Measurements from ENCODE around the gene PIEZO1. TPM values are rescaled to one million over a fixed set of nuclear protein-coding genes. Genes with fewer than 3 reads are reported as not detected.

PIEZO1 gene
- total and polyA plus RNA-seq, 9 of the 15 experiments (the other 6 are each of a cell fraction or from before 2014, with no cell fraction given), result 3.6 to 432 (median 131) TPM

GRCh38 chr16:88763502-88764053 lies 21.4 kb downstream of the PIEZO1 start (continued):
- TF ChIP-seq, protein P1, sequence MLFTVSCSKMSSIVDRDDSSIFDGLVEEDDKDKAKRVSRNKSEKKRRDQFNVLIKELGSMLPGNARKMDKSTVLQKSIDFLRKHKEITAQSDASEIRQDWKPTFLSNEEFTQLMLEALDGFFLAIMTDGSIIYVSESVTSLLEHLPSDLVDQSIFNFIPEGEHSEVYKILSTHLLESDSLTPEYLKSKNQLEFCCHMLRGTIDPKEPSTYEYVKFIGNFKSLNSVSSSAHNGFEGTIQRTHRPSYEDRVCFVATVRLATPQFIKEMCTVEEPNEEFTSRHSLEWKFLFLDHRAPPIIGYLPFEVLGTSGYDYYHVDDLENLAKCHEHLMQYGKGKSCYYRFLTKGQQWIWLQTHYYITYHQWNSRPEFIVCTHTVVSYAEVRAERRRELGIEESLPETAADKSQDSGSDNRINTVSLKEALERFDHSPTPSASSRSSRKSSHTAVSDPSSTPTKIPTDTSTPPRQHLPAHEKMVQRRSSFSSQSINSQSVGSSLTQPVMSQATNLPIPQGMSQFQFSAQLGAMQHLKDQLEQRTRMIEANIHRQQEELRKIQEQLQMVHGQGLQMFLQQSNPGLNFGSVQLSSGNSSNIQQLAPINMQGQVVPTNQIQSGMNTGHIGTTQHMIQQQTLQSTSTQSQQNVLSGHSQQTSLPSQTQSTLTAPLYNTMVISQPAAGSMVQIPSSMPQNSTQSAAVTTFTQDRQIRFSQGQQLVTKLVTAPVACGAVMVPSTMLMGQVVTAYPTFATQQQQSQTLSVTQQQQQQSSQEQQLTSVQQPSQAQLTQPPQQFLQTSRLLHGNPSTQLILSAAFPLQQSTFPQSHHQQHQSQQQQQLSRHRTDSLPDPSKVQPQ (CRISPR knock-in tag; IDR thresholded peaks at IDR 0.05; ENCODE audit: borderline replicate concordance), result no peak
- TF ChIP-seq, protein P2, sequence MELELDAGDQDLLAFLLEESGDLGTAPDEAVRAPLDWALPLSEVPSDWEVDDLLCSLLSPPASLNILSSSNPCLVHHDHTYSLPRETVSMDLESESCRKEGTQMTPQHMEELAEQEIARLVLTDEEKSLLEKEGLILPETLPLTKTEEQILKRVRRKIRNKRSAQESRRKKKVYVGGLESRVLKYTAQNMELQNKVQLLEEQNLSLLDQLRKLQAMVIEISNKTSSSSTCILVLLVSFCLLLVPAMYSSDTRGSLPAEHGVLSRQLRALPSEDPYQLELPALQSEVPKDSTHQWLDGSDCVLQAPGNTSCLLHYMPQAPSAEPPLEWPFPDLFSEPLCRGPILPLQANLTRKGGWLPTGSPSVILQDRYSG (tag; conservative IDR thresholded peaks at IDR 0.05; ENCODE audit: low read depth), result no peak
- TF ChIP-seq ZNF224 (CRISPR knock-in tag; IDR thresholded peaks at IDR 0.05), result no peak
- TF ChIP-seq ARID1B (IDR thresholded peaks at IDR 0.05), result peak; percentile 71
- TF ChIP-seq SMARCE1 (IDR thresholded peaks at IDR 0.05), result no peak
- TF ChIP-seq, protein P3, sequence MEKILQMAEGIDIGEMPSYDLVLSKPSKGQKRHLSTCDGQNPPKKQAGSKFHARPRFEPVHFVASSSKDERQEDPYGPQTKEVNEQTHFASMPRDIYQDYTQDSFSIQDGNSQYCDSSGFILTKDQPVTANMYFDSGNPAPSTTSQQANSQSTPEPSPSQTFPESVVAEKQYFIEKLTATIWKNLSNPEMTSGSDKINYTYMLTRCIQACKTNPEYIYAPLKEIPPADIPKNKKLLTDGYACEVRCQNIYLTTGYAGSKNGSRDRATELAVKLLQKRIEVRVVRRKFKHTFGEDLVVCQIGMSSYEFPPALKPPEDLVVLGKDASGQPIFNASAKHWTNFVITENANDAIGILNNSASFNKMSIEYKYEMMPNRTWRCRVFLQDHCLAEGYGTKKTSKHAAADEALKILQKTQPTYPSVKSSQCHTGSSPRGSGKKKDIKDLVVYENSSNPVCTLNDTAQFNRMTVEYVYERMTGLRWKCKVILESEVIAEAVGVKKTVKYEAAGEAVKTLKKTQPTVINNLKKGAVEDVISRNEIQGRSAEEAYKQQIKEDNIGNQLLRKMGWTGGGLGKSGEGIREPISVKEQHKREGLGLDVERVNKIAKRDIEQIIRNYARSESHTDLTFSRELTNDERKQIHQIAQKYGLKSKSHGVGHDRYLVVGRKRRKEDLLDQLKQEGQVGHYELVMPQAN (IDR thresholded peaks at IDR 0.05; ENCODE audit: borderline replicate concordance), result no peak
- TF ChIP-seq ZMIZ1 (IDR thresholded peaks at IDR 0.05; ENCODE audit: low read depth in 2 of 2, low read length in 2 of 2), result 0 out of 4 replicates have a peak, but pooled peaks of 1 of the 2 experiments have one; percentile 21
- no peak for TF ChIP-seq GTF2E2 (tag; IDR thresholded peaks at IDR 0.05)
- 0 out of 2 replicates have a peak, but pooled peaks have one; percentile 62 for TF ChIP-seq HDAC2 (IDR thresholded peaks at IDR 0.05)
- TF ChIP-seq MAZ (CRISPR knock-in tag; conservative IDR thresholded peaks at IDR 0.05 in 1 of 2, IDR thresholded peaks at IDR 0.05 in 1 of 2), result no peak
- TF ChIP-seq PHTF2 (CRISPR knock-in tag; IDR thresholded peaks at IDR 0.05), result no peak
- no peak for TF ChIP-seq JUNB (CRISPR knock-in tag; conservative IDR thresholded peaks at IDR 0.05)
- TF ChIP-seq BRF1 (IDR thresholded peaks at IDR 0.05; ENCODE audit: borderline replicate concordance, extremely low read depth, insufficient read length), result no peak
- no peak for TF ChIP-seq SMAD2 (IDR thresholded peaks at IDR 0.05; ENCODE audit: low read depth, low read length)
- no peak for TF ChIP-seq BACH1 (tag; IDR thresholded peaks at IDR 0.05)
- TF ChIP-seq, protein P4, sequence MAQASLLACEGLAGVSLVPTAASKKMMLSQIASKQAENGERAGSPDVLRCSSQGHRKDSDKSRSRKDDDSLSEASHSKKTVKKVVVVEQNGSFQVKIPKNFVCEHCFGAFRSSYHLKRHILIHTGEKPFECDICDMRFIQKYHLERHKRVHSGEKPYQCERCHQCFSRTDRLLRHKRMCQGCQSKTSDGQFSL (CRISPR knock-in tag; IDR thresholded peaks at IDR 0.05), result no peak
- TF ChIP-seq, protein P4 (tag; IDR thresholded peaks at IDR 0.05), result no peak
